ENCODE measurements around the gene TMEM131L.

Gene TMEM131L

DNA sequence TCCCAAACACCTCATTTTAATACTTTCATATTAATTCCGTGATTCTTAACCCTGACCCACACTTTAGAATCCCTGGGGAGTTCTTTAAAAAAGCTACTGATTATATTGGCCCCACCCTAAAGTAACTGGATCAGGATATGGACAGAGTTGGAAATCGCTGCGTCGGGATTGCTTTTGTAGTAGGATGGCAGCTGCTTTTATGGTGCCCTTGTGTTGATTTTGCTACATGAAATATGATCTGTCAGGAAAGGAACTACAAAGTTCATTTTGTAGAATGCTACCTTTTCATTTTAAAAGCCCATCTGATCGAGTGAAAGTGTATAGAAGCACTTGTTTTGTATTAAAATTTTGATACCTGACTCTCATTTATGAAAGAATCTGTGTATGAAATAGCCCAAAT lies 43.6 kb downstream of the TMEM131L start:
- TF ChIP-seq CTCF (IDR thresholded peaks at IDR 0.05; ENCODE audit: low read depth, low read length, missing control alignments): no peak
- no peak overlapping the region for H3K4me3 ChIP-seq (replicated peaks; ENCODE audit: low read depth, low read length)
- DNase-seq (ENCODE audit: extremely low read depth, low read depth): no peak

- TF ChIP-seq CTCF (IDR thresholded peaks at IDR 0.05; ENCODE audit: low read depth, low read length, missing control alignments): no peak
- no peak for DNase-seq (ENCODE audit: extremely low read depth, low read depth)
- no peak overlapping the region for H3K4me3 ChIP-seq (replicated peaks; ENCODE audit: low read depth, low read length)
Measured at GRCh38 chr4:153510252-153511001, 44.3 kb downstream of the TMEM131L start.

DNA sequence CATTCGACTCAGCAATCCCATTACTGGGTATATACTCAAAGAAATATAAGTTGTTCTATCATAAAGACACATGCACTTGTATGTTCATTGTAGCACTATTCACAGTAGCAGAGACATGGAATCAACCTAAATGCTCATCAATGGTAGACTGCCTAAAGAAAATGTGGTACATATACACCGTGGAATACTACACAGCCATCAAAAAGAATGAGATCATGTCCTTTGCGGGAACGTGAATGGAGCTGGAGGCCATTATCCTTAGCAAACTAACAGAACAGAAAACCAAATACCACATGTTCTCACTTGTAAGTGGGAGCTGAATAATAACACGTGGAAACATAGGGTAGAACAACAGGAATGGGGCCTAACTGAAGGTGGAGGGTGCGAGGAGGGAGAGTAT lies 44.9 kb downstream of the TMEM131L start:
- no peak overlapping the region for H3K4me3 ChIP-seq (replicated peaks; ENCODE audit: low read depth, low read length)
- no peak for TF ChIP-seq CTCF (IDR thresholded peaks at IDR 0.05; ENCODE audit: low read depth, low read length, missing control alignments)
- DNase-seq (ENCODE audit: extremely low read depth, low read depth): no peak

- no peak for TF ChIP-seq CTCF (IDR thresholded peaks at IDR 0.05; ENCODE audit: low read depth, low read length, missing control alignments)
- no peak for DNase-seq (ENCODE audit: extremely low read depth, low read depth)
Measured at GRCh38 chr4:153512162-153512852, 46.1 kb downstream of the TMEM131L start.

GRCh38 chr4:153512952-153513500 lies 46.9 kb downstream of the TMEM131L start:
- no peak for DNase-seq (ENCODE audit: extremely low read depth, low read depth)
- no peak for TF ChIP-seq CTCF (IDR thresholded peaks at IDR 0.05; ENCODE audit: low read depth, low read length, missing control alignments)
- no peak overlapping the region for H3K4me3 ChIP-seq (replicated peaks; ENCODE audit: low read depth, low read length)

More at GRCh38 chr4:153512162-153512852, 46.1 kb downstream of the TMEM131L start:
- H3K4me3 ChIP-seq (replicated peaks; ENCODE audit: low read depth, low read length): no peak overlapping the region

- DNase-seq (ENCODE audit: extremely low read depth, low read depth): no peak
- TF ChIP-seq CTCF (IDR thresholded peaks at IDR 0.05; ENCODE audit: low read depth, low read length, missing control alignments): no peak
- H3K4me3 ChIP-seq (replicated peaks; ENCODE audit: low read depth, low read length): no peak overlapping the region
Measured at GRCh38 chr4:153513596-153513995, 47.4 kb downstream of the TMEM131L start.
